Testis (tissue), 3 donors: Measurements from ENCODE around the gene MKNK1. TPM values are rescaled to one million over a fixed set of nuclear protein-coding genes. Genes with fewer than 3 reads are reported as not detected.

Source experiments
- DNase-seq: peaks from one replicate; pipeline ENCODE4 v3.0.0-alpha.2; 2019
- H3K27ac ChIP-seq, 2 donors: fragments of 200-600 bp; sonication (generic); one replicate each; pipeline ENCODE4 v1.5.1; 2019
- H3K27me3 ChIP-seq: fragments of 200-600 bp; sonication (generic); one replicate; pipeline ENCODE4 v1.5.1; 2019
- H3K36me3 ChIP-seq: fragments of 200-600 bp; sonication (generic); one replicate; pipeline ENCODE4 v1.5.1; 2017; ENCODE audit warnings: low read depth; ENCODE audit errors: missing control alignments
- H3K4me1 ChIP-seq: fragments of 200-600 bp; sonication (generic); one replicate; pipeline ENCODE4 v1.5.1; 2019
- H3K4me3 ChIP-seq, 2 donors: fragments of 200-600 bp; sonication (generic); one replicate each; pipeline ENCODE4 v1.5.1; 2017 to 2019
- H3K9me3 ChIP-seq: fragments of 200-600 bp; sonication (generic); one replicate; pipeline ENCODE4 v1.5.1; 2017
- CTCF ChIP-seq, 3 experiments: fragments of 450-650 bp in 2 of 3; fragments of 200-600 bp in 1 of 3; sonication (generic) in 1 of 3; IDR thresholded peaks; one replicate each; pipeline ENCODE4 v1.5.1; 2016 to 2019; ENCODE audit warnings: antibody characterized with exemption in 3 of 3, mild to moderate bottlenecking in 2 of 3, moderate library complexity in 1 of 3
- POLR2A ChIP-seq: fragments of 450-650 bp; IDR thresholded peaks from one replicate; pipeline ENCODE4 v1.6.1; 2017; ENCODE audit warnings: antibody characterized with exemption, mild to moderate bottlenecking, moderate library complexity
- WGBS, 2 donors: methylation state at CpG; one replicate each; pipeline ENCODE4 v1.1.5; 2018; 5-methylcytosine and 5-hydroxymethylcytosine counted together
- intact Hi-C: fragments of 100-400 bp; cut with DNase I; formaldehyde crosslinking; loops from one replicate; pipeline ENCODE4 v1.15.1; 2023; ENCODE audit warnings: low total_unique reads
- polyA plus RNA-seq: library from polyadenylated mRNA; stranded (reverse); fragments of 350-450 nt; fragmentation: Illumina TruSeq; extraction: RNeasy Lipid Tissue Mini Kit (QIAGEN cat#74804); gene quantifications from one replicate; pipeline ENCODE4 v1.2.3, GENCODE V29; 2014; ENCODE audit warnings: low read depth, low replicate concordance; ENCODE audit not compliant: insufficient read depth
- total RNA-seq, 2 donors: library from RNA; depleted of rRNA; stranded (reverse); fragments of >200 nt; gene quantifications; one replicate each; pipeline ENCODE4 v1.2.3, GENCODE V29; 2016

MKNK1 gene
- total and polyA plus RNA-seq, 3 donors from 2014 or later = 30.7 to 55.7 (median 54.6) TPM

- Histone ChIP-seq H3K9me3 (no peaks in the 10 kb centered on the region), H3K4me3 (no peak within 1 kb of the TSS), H3K27ac (no peak within 1 kb of the TSS), H3K36me3 (no peaks in the 10 kb centered on the region), H3K27me3 (no peaks in the 10 kb centered on the region), H3K4me1 (no peaks in the 10 kb centered on the region)
- intact Hi-C loops = no loop called here
- 85 to 88% methylated on average over 6 of the region's 6 CpGs for WGBS, 2 donors
- no peak for DNase-seq
- TF ChIP-seq POLR2A = no peak
- TF ChIP-seq CTCF (IDR thresholded peaks at IDR 0.05) = no peak
Observed at GRCh38 chr1:46551597-46552095, 52.4 kb downstream of the MKNK1 start, which contains the start of gene KNCN. KNCN (minus strand) TSS chr1:46551647; CDS start chr1:46551215, 432 bp downstream.

GRCh38 chr1:46550751-46551231 is 53.3 kb downstream of the MKNK1 start:
- DNase-seq = no peak
- Histone ChIP-seq H3K9me3 (no peaks in the 10 kb centered on the region), H3K27ac (no peak overlapping the region), H3K4me3 (no peak overlapping the region), H3K27me3 (no peaks in the 10 kb centered on the region), H3K4me1 (no peaks in the 10 kb centered on the region), H3K36me3 (no peaks in the 10 kb centered on the region)
- intact Hi-C loops = no loop called here
- no peak for TF ChIP-seq CTCF (IDR thresholded peaks at IDR 0.05)
- no peak for TF ChIP-seq POLR2A
- WGBS, 2 donors = 61 to 65% methylated on average over 8 to 17 of the region's 17 CpGs

- H3K4me1 ChIP-seq = no peaks in the 10 kb centered on the region
Observed at GRCh38 chr1:46549697-46550681, 54.1 kb downstream of the MKNK1 start.

More at GRCh38 chr1:46549697-46550681, 54.1 kb downstream of the MKNK1 start:
- 46 to 61% methylated on average over 9 to 20 of the region's 20 CpGs for WGBS, 2 donors
- Histone ChIP-seq H3K9me3 (no peaks in the 10 kb centered on the region), H3K4me3 (no peak overlapping the region), H3K27ac (no peak overlapping the region), H3K36me3 (no peaks in the 10 kb centered on the region), H3K27me3 (no peaks in the 10 kb centered on the region)
- TF ChIP-seq POLR2A (no peak), CTCF (IDR thresholded peaks at IDR 0.05) (no peak)
- intact Hi-C loops = no loop called here
- no peak for DNase-seq
